Gastrocnemius medialis (tissue), 4 donors: ENCODE data around the gene PCDHGA7.

Source experiments
- POLR2A ChIP-seq, 2 donors: fragments of 450-650 bp; IDR thresholded peaks; one replicate each; pipeline ENCODE4 v1.6.1; 2017; ENCODE audit warnings: antibody characterized with exemption in 2 of 2, mild to moderate bottlenecking in 2 of 2, moderate library complexity in 2 of 2
- TF ChIP-seq, protein P1 (sequence below), 5 experiments: fragments of 450-650 bp in 3 of 5; fragments of 200-600 bp in 2 of 5; sonication (generic) in 2 of 5; IDR thresholded peaks in 4 of 5; conservative IDR thresholded peaks in 1 of 5; 1 replicate in 4 of 5; 2 replicates in 1 of 5; pipeline ENCODE4 v1.5.1; 2016 to 2019; ENCODE audit warnings: antibody characterized with exemption in 5 of 5, mild to moderate bottlenecking in 3 of 5, moderate library complexity in 3 of 5

GRCh38 chr5:141356950-141357349, 25.6 kb upstream of the PCDHGA7 start:
- TF ChIP-seq, protein P1, sequence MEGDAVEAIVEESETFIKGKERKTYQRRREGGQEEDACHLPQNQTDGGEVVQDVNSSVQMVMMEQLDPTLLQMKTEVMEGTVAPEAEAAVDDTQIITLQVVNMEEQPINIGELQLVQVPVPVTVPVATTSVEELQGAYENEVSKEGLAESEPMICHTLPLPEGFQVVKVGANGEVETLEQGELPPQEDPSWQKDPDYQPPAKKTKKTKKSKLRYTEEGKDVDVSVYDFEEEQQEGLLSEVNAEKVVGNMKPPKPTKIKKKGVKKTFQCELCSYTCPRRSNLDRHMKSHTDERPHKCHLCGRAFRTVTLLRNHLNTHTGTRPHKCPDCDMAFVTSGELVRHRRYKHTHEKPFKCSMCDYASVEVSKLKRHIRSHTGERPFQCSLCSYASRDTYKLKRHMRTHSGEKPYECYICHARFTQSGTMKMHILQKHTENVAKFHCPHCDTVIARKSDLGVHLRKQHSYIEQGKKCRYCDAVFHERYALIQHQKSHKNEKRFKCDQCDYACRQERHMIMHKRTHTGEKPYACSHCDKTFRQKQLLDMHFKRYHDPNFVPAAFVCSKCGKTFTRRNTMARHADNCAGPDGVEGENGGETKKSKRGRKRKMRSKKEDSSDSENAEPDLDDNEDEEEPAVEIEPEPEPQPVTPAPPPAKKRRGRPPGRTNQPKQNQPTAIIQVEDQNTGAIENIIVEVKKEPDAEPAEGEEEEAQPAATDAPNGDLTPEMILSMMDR (IDR thresholded peaks at IDR 0.05 in 4 of 5, conservative IDR thresholded peaks at IDR 0.05 in 1 of 5): no peak
- no peak for TF ChIP-seq POLR2A (IDR thresholded peaks at IDR 0.05)
